ENCODE measurements around the gene GIGYF1. TPM values are rescaled to one million over a fixed set of nuclear protein-coding genes. Genes with fewer than 3 reads are reported as not detected.
A peak's percentile ranks its signal among the peaks of the same experiment; 100 is the strongest.
"Not testable (repeated sequence)": the region's sequence is repeated elsewhere in the genome, so short reads cannot be mapped to it uniquely, and the experiment has no call there.

Gene GIGYF1
- total RNA-seq, 1 donor from 2014 or later: 52.2 TPM

GRCh38 chr7:100667331-100668068 is 26.6 kb downstream of the GIGYF1 start:
- H3K4me3 Mint-ChIP-seq: no peak overlapping the region
- no peaks in the 10 kb centered on the region for H3K36me3 Mint-ChIP-seq (ENCODE audit: low read depth)
- no peak overlapping the region for H3K27ac Mint-ChIP-seq
- no peak for DNase-seq
- H3K9me3 Mint-ChIP-seq: no peaks in the 10 kb centered on the region
- peaks cover 24% of the 10 kb centered on the region for H3K27me3 Mint-ChIP-seq
- intact Hi-C loops (cut with micrococcal nuclease): no loop called here
- H3K4me1 Mint-ChIP-seq: peaks cover 3% of the 10 kb centered on the region

GRCh38 chr7:100665168-100665726 is 28.8 kb downstream of the GIGYF1 start:
- no peak for DNase-seq
- intact Hi-C loops (cut with micrococcal nuclease): no loop called here
- no peak overlapping the region for H3K4me3 Mint-ChIP-seq
- peaks cover 13% of the 10 kb centered on the region for H3K27me3 Mint-ChIP-seq
- H3K27ac Mint-ChIP-seq: no peak overlapping the region
- H3K9me3 Mint-ChIP-seq: no peaks in the 10 kb centered on the region
- H3K36me3 Mint-ChIP-seq (ENCODE audit: low read depth): no peaks in the 10 kb centered on the region
- peaks cover 1% of the 10 kb centered on the region for H3K4me1 Mint-ChIP-seq

- peaks cover 21% of the 10 kb centered on the region for H3K27me3 Mint-ChIP-seq
- H3K9me3 Mint-ChIP-seq; H3K36me3 Mint-ChIP-seq (ENCODE audit: low read depth); H3K4me1 Mint-ChIP-seq; intact Hi-C loops (cut with micrococcal nuclease); DNase-seq; H3K27ac Mint-ChIP-seq; H3K4me3 Mint-ChIP-seq: not testable (repeated sequence)
Observed at GRCh38 chr7:100662194-100662776, 31.8 kb downstream of the GIGYF1 start.

GRCh38 chr7:100655908-100656674 is 38.0 kb downstream of the GIGYF1 start, which contains the start of gene ACTL6B:
Gene ACTL6B, minus strand, starts transcription at chr7:100656448. Its CDS starts 94 bp downstream, at chr7:100656354.
- Mint-ChIP-seq H3K4me1 (peaks cover 5% of the 10 kb centered on the region), H3K9me3 (no peaks in the 10 kb centered on the region), H3K27ac (no peak within 1 kb of the TSS), H3K27me3 (peaks cover 33% of the 10 kb centered on the region), H3K4me3 (no peak within 1 kb of the TSS), H3K36me3 (ENCODE audit: low read depth) (no peaks in the 10 kb centered on the region)
- peak; percentile 93 for DNase-seq
- intact Hi-C loops (cut with micrococcal nuclease): loop anchor here (2.0 kb wide), 1 partner anchor 17 kb away; the partner anchor contains the start of gene GNB2

- Mint-ChIP-seq H3K36me3 (ENCODE audit: low read depth) (no peaks in the 10 kb centered on the region), H3K27ac (no peak overlapping the region), H3K27me3 (peaks cover 34% of the 10 kb centered on the region), H3K4me3 (no peak overlapping the region), H3K9me3 (no peaks in the 10 kb centered on the region), H3K4me1 (peaks cover 5% of the 10 kb centered on the region)
- DNase-seq: no peak
- intact Hi-C loops (cut with micrococcal nuclease): no loop called here
Observed at GRCh38 chr7:100654908-100655831, 38.9 kb downstream of the GIGYF1 start.

GRCh38 chr7:100649826-100650565 is 44.1 kb downstream of the GIGYF1 start:
- intact Hi-C loops (cut with micrococcal nuclease): no loop called here
- no peak overlapping the region for H3K27ac Mint-ChIP-seq
- no peaks in the 10 kb centered on the region for H3K36me3 Mint-ChIP-seq (ENCODE audit: low read depth)
- no peak for DNase-seq
- no peak overlapping the region for H3K4me3 Mint-ChIP-seq
- no peaks in the 10 kb centered on the region for H3K9me3 Mint-ChIP-seq
- H3K27me3 Mint-ChIP-seq: peaks cover 17% of the 10 kb centered on the region
- peaks cover 3% of the 10 kb centered on the region for H3K4me1 Mint-ChIP-seq

GRCh38 chr7:100642534-100642907 is 51.5 kb downstream of the GIGYF1 start:
- Mint-ChIP-seq H3K9me3 (no peaks in the 10 kb centered on the region), H3K4me3 (no peak overlapping the region), H3K36me3 (ENCODE audit: low read depth) (no peaks in the 10 kb centered on the region), H3K4me1 (no peaks in the 10 kb centered on the region), H3K27me3 (peaks cover 3% of the 10 kb centered on the region), H3K27ac (no peak overlapping the region)
- peak; percentile 77 for DNase-seq
- intact Hi-C loops (cut with micrococcal nuclease): no loop called here

- H3K4me1 Mint-ChIP-seq: no peaks in the 10 kb centered on the region
- no peak for DNase-seq
- intact Hi-C loops (cut with micrococcal nuclease): no loop called here
- H3K36me3 Mint-ChIP-seq (ENCODE audit: low read depth): no peaks in the 10 kb centered on the region
- H3K4me3 Mint-ChIP-seq: no peak overlapping the region
- H3K9me3 Mint-ChIP-seq: no peaks in the 10 kb centered on the region
- no peak overlapping the region for H3K27ac Mint-ChIP-seq
- peaks cover 3% of the 10 kb centered on the region for H3K27me3 Mint-ChIP-seq
Observed at GRCh38 chr7:100641860-100642533, 52.1 kb downstream of the GIGYF1 start.

- intact Hi-C loops (cut with micrococcal nuclease): no loop called here
- Mint-ChIP-seq H3K4me1 (no peaks in the 10 kb centered on the region), H3K36me3 (ENCODE audit: low read depth) (peaks cover 3% of the 10 kb centered on the region), H3K9me3 (no peaks in the 10 kb centered on the region), H3K27ac (no peak within 1 kb of the TSS), H3K4me3 (no peak within 1 kb of the TSS), H3K27me3 (peaks cover 3% of the 10 kb centered on the region)
- DNase-seq: no peak
Observed at GRCh38 chr7:100641463-100641859, 52.6 kb downstream of the GIGYF1 start, which contains the start of gene TFR2. Gene TFR2, minus strand, starts transcription at chr7:100641552. Its CDS starts 43 bp downstream, at chr7:100641509.

- no peak for DNase-seq
- Mint-ChIP-seq H3K27ac (no peak overlapping the region), H3K9me3 (no peaks in the 10 kb centered on the region), H3K36me3 (ENCODE audit: low read depth) (peaks cover 3% of the 10 kb centered on the region), H3K4me3 (no peak overlapping the region), H3K4me1 (no peaks in the 10 kb centered on the region), H3K27me3 (peaks cover 2% of the 10 kb centered on the region)
- intact Hi-C loops (cut with micrococcal nuclease): no loop called here
Observed at GRCh38 chr7:100640517-100641440, 53.3 kb downstream of the GIGYF1 start.

- Mint-ChIP-seq H3K4me1 (no peaks in the 10 kb centered on the region), H3K27me3 (no peaks in the 10 kb centered on the region), H3K9me3 (no peaks in the 10 kb centered on the region), H3K36me3 (ENCODE audit: low read depth) (peaks cover 3% of the 10 kb centered on the region), H3K27ac (no peak overlapping the region), H3K4me3 (no peak overlapping the region)
- no peak for DNase-seq
- intact Hi-C loops (cut with micrococcal nuclease): no loop called here
Observed at GRCh38 chr7:100639995-100640516, 54.0 kb downstream of the GIGYF1 start.
